ENCODE data around the gene PSMA2.

The PSMA2 gene

GRCh38 chr7:42869131-42870020 lies 62.6 kb downstream of the PSMA2 start:
- Histone ChIP-seq H3K36me3 (no peaks in the 10 kb centered on the region), H3K4me1 (ENCODE audit: control insufficient read depth in 1 of 2, insufficient read depth in 1 of 2, low read depth in 1 of 2, low read length in 1 of 2) (peaks cover 0 to 7% of the 10 kb centered on the region in 2 experiments), H3K27me3 (peaks cover 4% of the 10 kb centered on the region), H3K27ac (no peak overlapping the region), H3K4me3 (ENCODE audit: low read depth in 1 of 2, low read length in 1 of 2) (no peak overlapping the region), H3K9me3 (no peaks in the 10 kb centered on the region)
- TF ChIP-seq, protein P1, sequence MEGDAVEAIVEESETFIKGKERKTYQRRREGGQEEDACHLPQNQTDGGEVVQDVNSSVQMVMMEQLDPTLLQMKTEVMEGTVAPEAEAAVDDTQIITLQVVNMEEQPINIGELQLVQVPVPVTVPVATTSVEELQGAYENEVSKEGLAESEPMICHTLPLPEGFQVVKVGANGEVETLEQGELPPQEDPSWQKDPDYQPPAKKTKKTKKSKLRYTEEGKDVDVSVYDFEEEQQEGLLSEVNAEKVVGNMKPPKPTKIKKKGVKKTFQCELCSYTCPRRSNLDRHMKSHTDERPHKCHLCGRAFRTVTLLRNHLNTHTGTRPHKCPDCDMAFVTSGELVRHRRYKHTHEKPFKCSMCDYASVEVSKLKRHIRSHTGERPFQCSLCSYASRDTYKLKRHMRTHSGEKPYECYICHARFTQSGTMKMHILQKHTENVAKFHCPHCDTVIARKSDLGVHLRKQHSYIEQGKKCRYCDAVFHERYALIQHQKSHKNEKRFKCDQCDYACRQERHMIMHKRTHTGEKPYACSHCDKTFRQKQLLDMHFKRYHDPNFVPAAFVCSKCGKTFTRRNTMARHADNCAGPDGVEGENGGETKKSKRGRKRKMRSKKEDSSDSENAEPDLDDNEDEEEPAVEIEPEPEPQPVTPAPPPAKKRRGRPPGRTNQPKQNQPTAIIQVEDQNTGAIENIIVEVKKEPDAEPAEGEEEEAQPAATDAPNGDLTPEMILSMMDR (IDR thresholded peaks at IDR 0.05): no peak

DNA sequence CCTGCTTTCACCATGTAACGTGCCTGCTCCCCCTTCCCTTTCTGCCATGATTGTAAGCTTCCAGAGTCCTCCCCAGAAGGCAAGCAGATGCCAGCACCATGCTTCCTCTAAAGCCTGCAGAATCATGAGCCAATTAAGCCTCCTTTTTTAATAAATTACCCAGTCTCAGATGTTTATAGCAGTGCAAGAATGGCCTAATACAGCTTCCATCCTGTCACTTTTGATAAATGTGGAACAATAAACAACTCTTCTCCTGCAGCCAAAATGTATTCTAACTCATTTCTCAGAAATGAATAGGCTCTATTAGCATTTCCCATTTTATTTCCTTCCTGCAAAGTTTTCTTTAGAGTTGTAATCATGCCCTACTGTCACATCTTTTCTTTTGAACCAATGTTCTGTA lies 63.5 kb downstream of the PSMA2 start:
- no peak overlapping the region for H3K27ac ChIP-seq
- TF ChIP-seq, protein P1 (IDR thresholded peaks at IDR 0.05): no peak
- H3K9me3 ChIP-seq: no peaks in the 10 kb centered on the region

More for the DNA sequence above, 63.5 kb downstream of the PSMA2 start:
- H3K4me1 ChIP-seq (ENCODE audit: control insufficient read depth in 1 of 2, insufficient read depth in 1 of 2, low read depth in 1 of 2, low read length in 1 of 2): peaks cover 0 to 7% of the 10 kb centered on the region in 2 experiments
- no peaks in the 10 kb centered on the region for H3K36me3 ChIP-seq
- H3K27me3 ChIP-seq: peaks cover 4% of the 10 kb centered on the region
- H3K4me3 ChIP-seq (ENCODE audit: low read depth in 1 of 2, low read length in 1 of 2): no peak overlapping the region
